ENCODE results near the gene PARP12.

PARP12 gene

GRCh38 chr7:140035400-140036223 is 27.1 kb downstream of the PARP12 start:
- no peak for DNase-seq (ENCODE audit: low spot score)

DNA sequence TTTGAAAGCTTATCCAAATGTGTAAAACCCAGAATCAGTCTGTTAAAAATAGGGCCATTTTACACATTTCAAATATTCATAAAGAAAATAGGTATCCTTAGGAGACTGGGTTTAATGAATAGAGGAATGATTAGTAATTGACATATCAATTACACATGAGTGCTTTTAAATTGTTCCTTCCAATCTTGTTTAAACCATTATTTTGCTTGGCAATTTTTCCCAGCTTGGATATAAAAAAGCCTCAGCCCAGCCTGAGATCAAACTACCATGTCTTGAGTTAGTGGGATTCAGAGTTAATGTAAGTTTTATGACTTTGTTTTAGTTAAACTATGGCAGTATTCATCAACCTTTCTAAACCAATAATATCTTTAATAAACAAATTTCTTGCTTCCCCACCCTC is 28.3 kb downstream of the PARP12 start:
- no peak for DNase-seq (ENCODE audit: low spot score)

GRCh38 chr7:140033779-140034363 is 28.9 kb downstream of the PARP12 start:
- no peak for DNase-seq (ENCODE audit: low spot score)

DNA sequence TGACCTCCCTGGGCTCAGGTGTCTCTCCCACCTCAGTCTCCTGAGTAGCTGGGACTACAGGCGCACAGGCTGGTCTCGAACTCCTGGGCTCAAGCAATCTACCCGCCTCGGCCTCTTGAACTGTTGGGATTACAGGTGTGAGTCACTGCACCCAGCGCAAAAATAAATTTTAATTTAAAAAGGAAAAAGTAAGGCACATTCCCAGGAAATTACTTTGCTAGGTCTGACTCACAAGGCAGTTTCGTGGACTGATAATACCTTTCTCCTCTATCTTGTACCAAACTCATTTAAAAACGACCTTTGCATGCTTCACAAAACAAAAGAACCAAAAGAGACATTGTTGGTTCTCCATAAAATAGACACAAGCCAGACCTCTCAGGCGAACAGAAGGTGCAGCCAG is 29.7 kb downstream of the PARP12 start:
- no peak for DNase-seq (ENCODE audit: low spot score)

GRCh38 chr7:140031364-140031763 is 31.4 kb downstream of the PARP12 start:
- DNase-seq (ENCODE audit: low spot score): no peak

DNA sequence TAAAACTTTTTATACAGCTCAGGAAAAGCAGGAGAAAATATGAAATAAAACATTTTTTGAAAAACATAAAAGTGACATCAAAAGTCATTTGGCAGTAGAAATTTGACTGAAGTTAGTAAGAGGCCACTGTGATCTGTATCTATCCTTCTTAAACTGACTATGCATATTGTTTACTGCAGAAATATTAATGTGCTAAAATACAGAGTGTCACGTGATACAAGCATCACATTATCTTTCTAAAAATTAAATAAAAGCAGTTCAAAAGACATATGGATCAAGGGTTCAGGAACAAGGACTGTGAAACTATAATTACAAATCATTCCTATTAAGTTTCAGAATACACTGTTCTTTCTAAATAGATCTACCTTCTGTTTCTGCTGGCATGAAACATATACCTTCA is 33.7 kb downstream of the PARP12 start:
- DNase-seq (ENCODE audit: low spot score): no peak

DNA sequence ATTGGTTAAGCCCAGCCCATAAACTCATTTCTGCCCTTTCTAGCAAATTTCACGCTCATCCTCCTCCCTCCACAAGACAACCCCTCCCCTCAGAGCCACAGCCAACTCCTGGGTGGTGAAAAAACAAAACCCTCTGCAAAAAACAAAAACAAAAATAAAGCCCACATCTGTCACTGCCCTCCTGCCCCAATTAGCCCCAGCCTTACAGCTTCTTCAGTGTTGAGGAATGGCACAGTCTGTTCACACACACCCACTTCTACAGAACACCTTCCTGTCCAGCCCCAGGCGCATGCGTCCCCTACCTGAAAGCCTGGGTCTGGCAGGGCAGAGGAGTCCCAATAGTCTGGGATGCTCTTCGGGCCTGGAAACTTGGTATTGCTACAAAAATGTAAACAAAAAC is 34.4 kb downstream of the PARP12 start:
- no peak for DNase-seq (ENCODE audit: low spot score)

GRCh38 chr7:140027858-140028257 is 34.9 kb downstream of the PARP12 start:
- DNase-seq (ENCODE audit: low spot score): no peak

DNA sequence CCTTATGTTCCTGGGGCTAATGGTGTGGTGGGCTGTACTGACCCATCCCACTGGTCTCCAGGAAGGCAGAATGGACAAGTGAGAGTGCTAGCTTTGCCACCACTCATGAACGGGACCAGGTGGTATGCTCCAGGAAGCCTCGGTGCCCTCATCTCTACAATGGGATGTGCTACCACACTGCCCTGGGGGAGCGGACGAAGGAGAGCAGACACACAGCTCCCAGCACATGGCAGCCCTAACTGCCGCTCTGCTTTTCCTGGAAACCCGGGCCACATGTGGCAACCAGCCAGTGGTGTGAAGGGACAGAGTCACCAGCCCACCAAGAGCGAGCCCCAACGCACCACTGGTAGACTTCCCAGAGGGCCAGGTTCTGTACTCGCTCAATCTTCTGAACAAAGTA is 35.8 kb downstream of the PARP12 start:
- no peak for DNase-seq (ENCODE audit: low spot score)

DNA sequence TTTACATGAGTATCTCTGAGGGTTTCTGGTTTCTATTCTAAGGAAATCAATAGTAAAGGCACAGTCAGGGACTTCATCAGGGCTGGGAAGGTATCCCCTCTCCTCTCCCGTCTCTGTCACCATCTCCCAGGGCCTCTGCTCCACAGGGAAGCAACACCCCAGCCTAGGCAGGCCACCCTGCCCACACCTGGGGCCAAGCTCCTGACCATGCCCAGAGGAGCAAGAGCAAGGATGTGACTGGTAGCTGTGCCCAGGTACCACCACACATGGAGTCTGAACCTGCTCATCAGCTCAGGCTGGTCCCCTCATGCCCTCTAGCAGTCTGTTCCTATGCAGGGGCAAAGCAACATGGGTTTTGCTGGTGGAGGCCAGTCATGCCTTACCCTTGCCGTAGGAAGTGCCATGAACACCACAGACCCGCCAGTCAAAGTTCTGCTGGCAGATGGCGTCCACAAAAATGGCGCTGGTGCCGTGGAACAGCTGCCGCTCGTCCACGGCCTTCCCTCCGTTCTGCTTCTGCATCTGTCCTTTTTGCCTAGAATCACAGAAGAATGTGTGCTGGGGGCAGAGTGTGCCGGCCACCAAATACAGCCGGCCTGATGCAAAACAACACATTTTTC is 36.8 kb downstream of the PARP12 start:
- DNase-seq (ENCODE audit: low spot score): no peak

DNA sequence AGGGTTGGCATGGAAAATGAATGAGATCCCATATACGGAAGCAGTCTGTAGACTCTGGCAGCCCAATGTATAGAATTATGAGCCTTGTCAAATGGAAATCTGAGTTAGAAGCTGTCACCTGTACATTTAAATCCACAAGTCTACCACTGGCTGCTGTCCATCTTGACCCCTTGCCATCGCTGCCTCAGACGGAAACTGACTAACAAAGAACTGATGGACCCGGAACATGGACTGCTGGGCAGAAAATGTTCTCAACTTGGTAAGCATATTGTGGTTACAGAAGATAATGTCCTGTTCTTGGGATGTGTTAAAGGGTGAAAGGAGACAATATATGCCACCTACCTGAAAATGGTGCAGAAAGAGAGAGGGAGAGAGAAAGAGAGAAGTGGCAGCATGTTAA is 37.5 kb downstream of the PARP12 start:
- no peak for DNase-seq (ENCODE audit: low spot score)

GRCh38 chr7:140024585-140024984 is 38.2 kb downstream of the PARP12 start:
- no peak for DNase-seq (ENCODE audit: low spot score)

GRCh38 chr7:140023728-140024127 is 39.0 kb downstream of the PARP12 start:
- no peak for DNase-seq (ENCODE audit: low spot score)

DNA sequence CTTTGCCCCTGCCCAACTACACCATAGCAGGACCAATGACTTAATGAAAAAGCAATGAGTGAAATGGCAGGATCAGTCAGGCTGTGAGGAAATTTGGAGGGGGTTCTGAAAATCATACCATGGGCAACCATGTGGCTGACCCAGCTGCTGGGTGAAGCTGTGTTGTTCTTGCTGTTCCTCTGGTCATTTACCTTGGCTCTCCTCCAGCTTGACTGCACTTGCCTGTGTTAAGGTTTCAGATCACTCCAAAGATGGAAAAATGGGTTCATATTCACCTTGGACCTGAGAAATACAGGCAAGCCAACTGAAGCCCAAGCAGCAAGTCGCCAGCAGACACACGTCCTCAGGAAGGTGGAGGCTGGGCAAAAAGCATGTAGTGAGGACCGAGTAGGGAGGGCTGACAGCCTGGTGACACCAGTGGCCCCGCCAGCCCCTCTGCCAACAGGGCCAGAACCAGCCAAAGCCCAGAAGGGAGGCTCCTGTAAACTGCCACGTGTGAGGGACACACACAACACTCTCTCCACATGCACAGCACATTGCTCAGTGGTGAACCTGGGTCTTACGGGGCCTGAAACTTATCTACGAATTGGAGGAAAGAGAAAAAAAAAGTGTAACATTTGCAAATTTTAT is 40.1 kb downstream of the PARP12 start:
- DNase-seq (ENCODE audit: low spot score): no peak

DNA sequence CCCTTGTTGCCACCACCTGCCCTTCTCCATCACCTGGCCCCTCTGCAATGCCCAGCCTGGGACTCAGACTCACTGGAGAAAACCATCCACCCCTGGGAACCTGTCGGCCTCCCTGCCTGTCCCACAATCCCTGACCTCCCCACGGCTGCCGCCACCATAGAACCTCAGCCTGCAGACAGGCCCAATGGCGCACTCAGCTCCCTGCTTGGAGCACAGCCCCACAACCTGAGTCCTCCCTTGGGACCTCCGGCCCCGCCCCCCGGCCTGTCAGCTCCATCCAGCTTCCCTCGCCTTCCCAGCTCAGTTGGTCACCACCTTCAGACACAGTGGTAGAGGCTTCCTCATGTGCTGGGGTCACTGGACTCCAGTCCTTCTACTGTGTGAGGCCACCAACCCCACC is 41.1 kb downstream of the PARP12 start:
- DNase-seq (ENCODE audit: low spot score): no peak

DNA sequence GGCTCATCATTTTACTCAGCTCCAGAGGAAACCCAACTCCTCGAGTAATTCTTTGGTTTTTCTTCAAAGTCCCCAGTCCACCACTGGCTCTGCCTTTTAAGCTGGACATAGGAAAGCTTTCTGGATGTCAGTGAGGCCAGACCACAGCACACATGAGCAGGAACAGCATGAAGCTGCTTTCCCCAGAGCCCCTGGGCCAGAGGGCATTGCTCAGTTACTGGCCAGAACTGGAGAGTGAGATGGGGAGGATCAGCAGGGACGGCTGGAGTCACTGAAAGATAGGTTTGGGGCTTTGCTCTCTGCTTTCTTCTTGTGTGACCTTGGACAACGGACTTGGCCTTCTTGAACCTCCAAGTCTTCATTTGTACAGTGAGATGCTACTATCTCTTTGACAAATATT is 43.1 kb downstream of the PARP12 start:
- no peak for DNase-seq (ENCODE audit: low spot score)

GRCh38 chr7:140019172-140019571 is 43.6 kb downstream of the PARP12 start:
- DNase-seq (ENCODE audit: low spot score): no peak

- DNase-seq (ENCODE audit: low spot score): no peak
Observed at GRCh38 chr7:140018125-140019043, 44.4 kb downstream of the PARP12 start.

GRCh38 chr7:140017543-140017942 is 45.2 kb downstream of the PARP12 start:
- DNase-seq (ENCODE audit: low spot score): no peak

GRCh38 chr7:140017034-140017433 is 45.7 kb downstream of the PARP12 start:
- no peak for DNase-seq (ENCODE audit: low spot score)

- DNase-seq (ENCODE audit: low spot score): no peak
Observed at GRCh38 chr7:140016540-140016939, 46.2 kb downstream of the PARP12 start.

- DNase-seq (ENCODE audit: low spot score): no peak
Observed at GRCh38 chr7:140015471-140015970, 47.2 kb downstream of the PARP12 start.

Data from HuH-7.5 (cell line).